RWPE2 (cell line): ENCODE measurements around the gene FMN1.
A peak's percentile ranks its signal among the peaks of the same experiment; 100 is the strongest.

Experiments used
- ATAC-seq: fragments of 200-7000 bp; cut with Tn5 transposase; 3 replicates; pipeline ENCODE4 v1.9.1; 2021; ENCODE audit warnings: low read depth
- DNase-seq: peaks from one replicate; pipeline ENCODE4 v3.0.0-alpha.2; 2020; ENCODE audit warnings: low spot score
- H3K27ac ChIP-seq: fragments of 450-650 bp; 2 replicates; pipeline ENCODE4 v1.5.1; 2017; ENCODE audit warnings: mild to moderate bottlenecking; ENCODE audit not compliant: poor library complexity, severe bottlenecking
- H3K27me3 ChIP-seq: fragments of 250-450 bp; sonication (Bioruptor Pico); 2 replicates; pipeline ENCODE4 v1.5.1; 2021; ENCODE audit warnings: mild to moderate bottlenecking, moderate library complexity; ENCODE audit not compliant: insufficient read depth, poor library complexity, severe bottlenecking
- H3K36me3 ChIP-seq: fragments of 250-450 bp; sonication (Bioruptor Pico); 2 replicates; pipeline ENCODE4 v1.5.1; 2020; ENCODE audit warnings: low read depth, mild to moderate bottlenecking, moderate library complexity
- H3K4me1 ChIP-seq: fragments of 250-450 bp; sonication (Bioruptor Pico); 2 replicates; pipeline ENCODE4 v1.5.1; 2021; ENCODE audit warnings: mild to moderate bottlenecking, moderate library complexity; ENCODE audit not compliant: insufficient read depth, poor library complexity, severe bottlenecking
- H3K4me3 ChIP-seq: fragments of 250-450 bp; sonication (Bioruptor Pico); 2 replicates; pipeline ENCODE4 v1.5.1; 2021; ENCODE audit warnings: mild to moderate bottlenecking, moderate library complexity; ENCODE audit not compliant: severe bottlenecking
- H3K9me3 ChIP-seq: fragments of 250-450 bp; sonication (Bioruptor Pico); 2 replicates; pipeline ENCODE4 v1.5.1; 2021; ENCODE audit warnings: mild to moderate bottlenecking, moderate library complexity; ENCODE audit not compliant: severe bottlenecking
- TF ChIP-seq, protein P1 (sequence below): fragments of 450-650 bp; IDR thresholded peaks from one replicate; pipeline ENCODE4 v1.5.1; 2017; ENCODE audit warnings: mild to moderate bottlenecking, moderate library complexity; ENCODE audit not compliant: poor library complexity, severe bottlenecking

FMN1 gene

DNA sequence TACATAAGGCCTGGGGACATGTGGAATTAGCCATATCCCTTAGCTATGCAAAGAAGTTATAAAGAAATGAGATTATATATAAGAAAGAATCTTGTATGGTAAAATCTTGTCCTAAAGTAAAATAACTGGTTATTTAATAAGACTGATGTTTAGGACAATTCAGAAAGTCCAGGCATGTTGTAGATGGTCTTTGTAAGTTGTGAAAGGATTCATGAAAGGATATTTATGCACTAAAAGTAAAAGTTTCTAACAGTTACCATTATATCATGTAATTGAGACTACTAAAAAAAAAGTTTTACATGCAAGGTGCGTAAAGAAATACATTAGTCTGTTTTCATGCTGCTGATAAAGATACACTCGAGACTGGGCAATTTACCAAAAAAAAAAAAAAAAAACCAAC is 146.3 kb downstream of the FMN1 start:
- Histone ChIP-seq H3K36me3 (no peaks in the 10 kb centered on the region), H3K9me3 (peaks cover 18% of the 10 kb centered on the region), H3K4me1 (no peaks in the 10 kb centered on the region), H3K27ac (no peak overlapping the region), H3K27me3 (no peaks in the 10 kb centered on the region), H3K4me3 (no peak overlapping the region)
- DNase-seq (no peak), ATAC-seq (no peak)
- TF ChIP-seq, protein P1, sequence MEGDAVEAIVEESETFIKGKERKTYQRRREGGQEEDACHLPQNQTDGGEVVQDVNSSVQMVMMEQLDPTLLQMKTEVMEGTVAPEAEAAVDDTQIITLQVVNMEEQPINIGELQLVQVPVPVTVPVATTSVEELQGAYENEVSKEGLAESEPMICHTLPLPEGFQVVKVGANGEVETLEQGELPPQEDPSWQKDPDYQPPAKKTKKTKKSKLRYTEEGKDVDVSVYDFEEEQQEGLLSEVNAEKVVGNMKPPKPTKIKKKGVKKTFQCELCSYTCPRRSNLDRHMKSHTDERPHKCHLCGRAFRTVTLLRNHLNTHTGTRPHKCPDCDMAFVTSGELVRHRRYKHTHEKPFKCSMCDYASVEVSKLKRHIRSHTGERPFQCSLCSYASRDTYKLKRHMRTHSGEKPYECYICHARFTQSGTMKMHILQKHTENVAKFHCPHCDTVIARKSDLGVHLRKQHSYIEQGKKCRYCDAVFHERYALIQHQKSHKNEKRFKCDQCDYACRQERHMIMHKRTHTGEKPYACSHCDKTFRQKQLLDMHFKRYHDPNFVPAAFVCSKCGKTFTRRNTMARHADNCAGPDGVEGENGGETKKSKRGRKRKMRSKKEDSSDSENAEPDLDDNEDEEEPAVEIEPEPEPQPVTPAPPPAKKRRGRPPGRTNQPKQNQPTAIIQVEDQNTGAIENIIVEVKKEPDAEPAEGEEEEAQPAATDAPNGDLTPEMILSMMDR: no peak

DNA sequence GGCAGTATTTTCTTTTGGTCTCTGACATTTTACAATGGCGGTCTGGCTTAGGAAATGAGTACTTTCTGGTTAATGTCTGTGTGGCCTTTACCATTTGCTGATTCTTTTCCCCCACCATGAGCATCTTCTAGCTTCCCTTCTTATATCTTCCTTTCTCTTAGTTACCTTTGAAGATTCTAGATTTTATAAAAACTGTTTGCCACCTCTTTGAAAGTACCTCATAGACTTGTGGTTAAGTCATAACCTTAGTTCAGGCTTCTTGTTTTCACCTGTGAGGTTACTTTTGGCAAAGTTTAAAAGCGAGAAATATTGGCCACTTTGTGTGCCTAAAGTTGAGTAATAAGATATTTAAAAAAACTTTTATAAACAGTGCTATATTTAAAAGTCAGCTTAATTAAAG is 147.4 kb downstream of the FMN1 start:
- DNase-seq: no peak
- TF ChIP-seq, protein P1: no peak
- no peaks in the 10 kb centered on the region for H3K4me1 ChIP-seq
- no peak for ATAC-seq
- H3K36me3 ChIP-seq: no peaks in the 10 kb centered on the region
- H3K27me3 ChIP-seq: no peaks in the 10 kb centered on the region
- no peak overlapping the region for H3K4me3 ChIP-seq
- H3K27ac ChIP-seq: no peak overlapping the region
- H3K9me3 ChIP-seq: peaks cover 18% of the 10 kb centered on the region

DNA sequence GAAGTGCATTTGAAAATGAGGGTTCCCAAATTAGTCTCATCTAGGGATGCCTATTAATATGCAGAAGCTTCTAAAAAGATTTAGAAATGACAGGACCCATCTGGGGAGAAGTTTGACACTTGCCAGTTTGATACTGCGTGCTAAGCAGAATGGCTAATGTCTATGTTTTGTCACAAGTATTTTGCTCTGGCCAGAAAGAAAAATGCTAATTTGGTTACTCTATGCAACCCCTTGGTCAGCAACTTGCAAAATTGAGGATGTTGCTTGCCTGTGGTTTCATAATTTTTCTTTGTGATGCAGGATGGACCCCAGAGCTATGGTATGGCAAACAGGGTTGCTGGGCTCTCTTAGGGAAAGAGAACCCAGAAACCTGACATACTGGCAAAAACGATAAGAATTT is 148.2 kb downstream of the FMN1 start:
- DNase-seq: no peak
- Histone ChIP-seq H3K4me1 (no peaks in the 10 kb centered on the region), H3K4me3 (no peak overlapping the region), H3K9me3 (peaks cover 18% of the 10 kb centered on the region), H3K36me3 (no peaks in the 10 kb centered on the region), H3K27me3 (no peaks in the 10 kb centered on the region), H3K27ac (no peak overlapping the region)
- ATAC-seq: no peak
- TF ChIP-seq, protein P1: no peak

DNA sequence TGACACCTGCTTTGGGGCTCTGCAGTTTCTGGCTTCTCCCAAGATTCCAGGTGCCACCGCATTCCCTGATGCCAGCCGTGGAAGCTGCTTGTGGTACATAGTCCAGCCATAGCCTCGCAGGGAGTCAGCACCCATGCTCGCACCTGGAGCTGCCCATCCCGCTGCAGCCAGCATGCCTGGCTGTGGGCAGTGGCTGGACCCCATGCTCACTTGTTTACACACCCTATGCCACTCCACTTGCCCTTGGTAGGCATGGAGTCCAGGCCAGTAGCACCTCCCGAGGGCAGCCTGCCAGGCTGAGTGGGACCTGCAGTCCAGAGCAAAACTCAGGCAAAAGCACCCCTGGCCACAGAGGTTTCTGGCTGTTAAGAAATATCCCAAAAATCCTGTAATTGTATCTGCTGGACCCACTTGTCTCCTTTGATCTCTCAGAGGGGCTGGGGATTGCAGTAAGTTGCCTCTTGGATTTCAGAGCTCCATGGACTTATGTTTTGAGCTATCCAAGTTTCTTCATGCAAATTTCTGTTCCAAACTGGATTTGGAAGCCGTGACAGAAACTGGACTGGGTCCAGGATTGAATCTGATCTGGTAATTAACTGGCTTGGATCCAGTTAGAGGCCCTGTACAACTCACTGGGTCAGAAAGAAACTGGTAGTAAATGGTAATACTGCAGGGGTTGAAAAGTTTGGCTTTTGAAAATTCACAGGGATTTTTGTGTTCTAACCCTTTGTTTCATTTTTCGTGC is 149.3 kb downstream of the FMN1 start:
- TF ChIP-seq, protein P1: no peak
- no peaks in the 10 kb centered on the region for H3K27me3 ChIP-seq
- H3K4me1 ChIP-seq: no peaks in the 10 kb centered on the region
- H3K4me3 ChIP-seq: no peak overlapping the region
- ATAC-seq: 0 out of 3 replicates have a peak, but pooled peaks have one; percentile 23
- no peak overlapping the region for H3K27ac ChIP-seq
- peaks cover 18% of the 10 kb centered on the region for H3K9me3 ChIP-seq
- DNase-seq: no peak
- no peaks in the 10 kb centered on the region for H3K36me3 ChIP-seq

DNA sequence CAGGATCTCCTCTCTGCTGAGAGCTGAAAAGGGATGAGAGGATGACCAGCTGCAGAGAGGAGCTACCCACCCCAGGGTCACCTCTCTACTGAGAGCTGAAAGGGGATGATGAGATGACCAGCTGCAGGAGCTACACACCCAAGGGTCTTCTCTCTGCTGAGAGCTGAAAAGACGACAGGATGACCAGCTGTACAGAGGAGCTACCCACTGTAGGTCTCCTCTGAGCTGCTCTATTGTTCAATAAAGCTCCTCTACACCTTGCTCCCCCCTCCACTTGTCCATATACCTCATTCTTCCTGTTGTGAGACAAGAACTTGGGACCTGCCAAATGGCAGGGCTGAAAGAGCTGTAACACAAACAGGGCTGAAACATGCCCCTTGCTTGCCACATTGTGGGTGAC is 149.9 kb downstream of the FMN1 start:
- Histone ChIP-seq H3K4me1 (no peaks in the 10 kb centered on the region), H3K27ac (no peak overlapping the region), H3K9me3 (peaks cover 18% of the 10 kb centered on the region)

More for the DNA sequence above, 149.9 kb downstream of the FMN1 start:
- no peak overlapping the region for H3K4me3 ChIP-seq
- TF ChIP-seq, protein P1: no peak
- ATAC-seq (no peak), DNase-seq (no peak)
- no peaks in the 10 kb centered on the region for H3K36me3 ChIP-seq
- H3K27me3 ChIP-seq: no peaks in the 10 kb centered on the region
